ENCODE measurements around the gene MUC5B.

Gene MUC5B

DNA sequence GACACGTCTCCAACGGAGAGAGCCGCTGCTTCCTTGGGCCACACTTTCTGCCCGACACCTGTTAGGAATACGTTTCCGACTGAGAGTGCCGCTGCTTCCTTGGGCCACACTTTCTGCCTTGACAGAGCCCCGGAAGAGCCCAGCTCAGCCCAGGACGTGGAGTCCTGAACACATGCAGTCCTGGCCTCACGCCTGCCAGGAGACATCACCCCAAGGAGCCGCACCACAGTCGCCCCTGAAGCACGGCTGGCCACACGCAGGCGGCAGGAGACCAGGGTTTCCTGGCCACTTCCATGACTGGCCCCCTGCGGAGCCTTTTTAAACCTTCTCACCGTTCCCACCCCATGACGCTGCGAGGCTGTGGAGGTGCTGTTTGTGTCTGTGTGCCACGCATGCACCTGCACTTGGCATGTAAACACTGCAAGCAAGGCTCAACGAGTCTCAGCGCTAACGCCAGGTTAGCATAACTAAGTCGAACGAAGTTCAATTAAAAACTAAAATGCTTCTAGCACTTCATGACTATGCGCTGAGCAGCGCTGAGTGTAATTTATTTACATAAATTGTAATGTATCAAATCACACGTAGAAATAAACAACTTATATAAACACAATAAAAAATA lies 77.8 kb downstream of the MUC5B start:
- no peak for DNase-seq (ENCODE audit: low read depth)

DNA sequence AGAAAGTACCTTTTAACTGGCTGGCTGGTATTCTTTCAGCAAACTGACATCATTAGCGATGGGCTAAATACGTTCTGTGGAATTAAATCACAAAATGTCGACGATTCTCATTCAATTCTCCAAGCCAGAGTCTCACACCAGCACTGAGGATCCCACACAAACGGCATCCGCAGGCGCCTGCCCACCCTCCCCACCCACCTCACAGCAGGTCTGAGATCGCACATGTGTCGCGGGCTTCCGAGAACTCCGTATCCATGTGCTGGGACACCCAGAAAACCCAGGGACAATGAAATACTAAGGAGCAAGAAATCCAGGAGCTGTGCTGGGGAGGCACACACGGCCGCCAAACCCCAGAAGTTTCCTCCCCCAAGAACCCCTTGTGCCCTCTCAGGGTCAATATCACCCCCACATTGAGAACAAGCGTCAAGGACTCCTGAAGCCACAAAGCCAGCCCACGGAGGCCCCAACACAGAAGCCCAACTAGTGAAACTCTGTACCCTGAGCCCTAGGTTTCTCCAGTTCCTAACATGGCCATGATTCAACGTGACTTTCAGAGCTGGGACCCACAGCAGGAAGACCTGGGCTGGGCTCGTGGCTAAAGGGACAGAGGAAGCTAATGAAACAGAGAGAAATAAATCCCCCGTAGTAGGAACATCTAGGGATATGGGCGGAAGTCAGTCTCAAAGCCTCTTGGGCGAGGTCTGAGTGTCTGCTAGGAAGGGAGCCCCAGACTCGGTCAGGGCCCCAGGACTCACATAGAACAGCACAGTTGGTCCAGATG lies 78.5 kb downstream of the MUC5B start:
- no peak for DNase-seq (ENCODE audit: low read depth)

DNA sequence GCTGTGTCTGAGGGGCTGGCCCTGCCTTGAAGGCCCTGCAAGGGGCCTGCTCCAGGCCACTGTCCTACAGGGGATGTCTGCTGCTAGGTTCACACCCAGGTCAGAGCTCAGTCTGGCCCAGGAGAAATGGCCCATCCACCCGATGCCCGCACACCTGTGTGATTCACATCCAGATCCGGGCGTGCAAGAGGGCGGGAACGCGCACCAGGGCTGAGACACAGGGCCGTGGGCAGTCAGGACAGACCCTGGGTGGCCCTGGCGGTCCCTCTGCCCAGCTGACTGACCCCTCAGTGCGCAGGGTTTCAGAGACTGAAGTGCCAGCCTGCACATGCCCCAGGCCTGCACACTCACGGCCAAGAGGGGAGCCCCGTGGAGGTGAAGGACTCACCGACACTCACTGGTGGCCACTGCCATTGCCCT lies 79.2 kb downstream of the MUC5B start:
- DNase-seq (ENCODE audit: low read depth): no peak

DNA sequence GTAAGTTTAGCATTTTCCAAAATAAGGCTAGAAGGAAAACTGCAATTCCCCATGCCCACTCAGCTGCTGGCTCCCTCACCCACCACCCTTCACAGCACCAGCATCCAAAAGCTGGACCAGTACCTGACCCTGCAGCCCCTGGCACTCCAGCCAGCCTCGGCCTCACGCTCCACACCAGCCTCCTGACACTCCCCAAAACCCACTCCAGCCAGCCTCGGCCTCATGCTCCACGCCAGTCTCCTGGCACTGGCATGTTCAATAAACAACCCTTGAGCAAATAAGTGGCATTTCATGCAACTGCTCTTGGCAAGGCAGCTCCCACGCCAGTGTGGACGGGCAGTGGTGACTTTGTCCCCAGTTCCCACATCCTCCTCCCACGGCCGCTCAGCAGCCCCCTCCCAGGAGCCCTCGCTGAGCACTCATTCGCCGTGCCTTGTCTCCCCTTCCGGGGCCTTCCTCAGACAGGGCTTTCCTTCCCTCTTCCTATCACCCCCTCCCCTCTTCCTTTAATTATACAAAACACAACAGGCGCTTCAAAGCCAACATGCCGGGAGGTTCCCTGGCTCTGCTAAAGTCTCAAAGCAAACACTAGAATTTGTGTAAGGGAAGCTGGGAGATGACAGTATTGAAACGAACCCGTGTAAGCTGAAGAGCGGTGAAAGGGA lies 79.7 kb downstream of the MUC5B start:
- DNase-seq (ENCODE audit: low read depth): no peak

DNA sequence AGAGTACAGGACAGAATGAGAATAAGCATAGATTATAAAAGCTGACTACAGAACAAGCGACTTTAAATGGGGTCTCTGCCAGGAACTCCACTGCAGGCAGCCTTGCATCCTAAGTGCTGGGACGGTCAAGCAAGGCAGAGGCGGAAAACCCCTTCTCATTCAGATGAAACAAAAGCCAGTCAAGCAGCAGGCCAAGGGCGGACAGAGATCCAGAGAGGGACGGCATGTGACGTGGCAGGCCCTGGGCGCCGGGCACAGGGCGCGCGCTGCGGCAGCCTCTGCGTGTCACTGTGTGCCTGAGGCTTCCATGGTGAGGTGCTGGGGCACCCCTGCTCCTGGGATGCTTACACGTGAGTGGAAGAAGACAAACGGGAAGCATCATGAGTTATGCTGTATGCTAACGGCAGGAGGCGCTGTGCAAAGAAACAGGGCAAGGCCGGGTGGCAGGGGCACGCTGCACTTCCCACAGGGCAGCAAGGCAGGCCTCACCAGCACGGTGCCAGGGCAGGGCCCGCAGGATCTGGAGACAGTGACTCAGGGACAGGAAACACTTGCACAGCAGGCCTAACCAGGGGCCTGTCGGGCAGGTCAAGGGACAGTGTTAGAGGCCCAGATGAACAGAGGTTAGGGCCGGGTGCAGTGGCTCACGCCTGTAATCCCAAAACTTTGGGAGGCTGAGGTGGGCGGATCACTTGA lies 80.4 kb downstream of the MUC5B start:
- DNase-seq (ENCODE audit: low read depth): no peak

DNA sequence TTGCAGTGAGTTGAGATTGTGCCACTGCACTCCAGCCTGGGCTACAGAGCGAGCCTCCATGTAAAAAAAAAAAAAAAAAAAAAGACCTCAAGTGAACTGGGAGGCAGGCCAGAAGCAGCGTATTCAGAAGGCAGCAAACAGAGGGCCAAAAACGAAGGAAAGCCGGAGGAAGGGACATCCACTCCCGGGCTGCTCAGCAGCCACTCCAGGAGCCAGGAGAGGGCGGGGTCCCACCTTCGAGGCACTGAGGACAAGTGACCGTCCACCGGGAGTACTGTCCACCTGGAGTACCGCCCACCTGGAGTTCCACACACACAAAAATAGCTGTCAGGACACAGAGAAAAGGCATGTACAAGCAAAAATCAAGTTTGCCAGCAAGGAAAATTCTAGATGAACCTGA lies 81.1 kb downstream of the MUC5B start:
- no peak for DNase-seq (ENCODE audit: low read depth)

DNA sequence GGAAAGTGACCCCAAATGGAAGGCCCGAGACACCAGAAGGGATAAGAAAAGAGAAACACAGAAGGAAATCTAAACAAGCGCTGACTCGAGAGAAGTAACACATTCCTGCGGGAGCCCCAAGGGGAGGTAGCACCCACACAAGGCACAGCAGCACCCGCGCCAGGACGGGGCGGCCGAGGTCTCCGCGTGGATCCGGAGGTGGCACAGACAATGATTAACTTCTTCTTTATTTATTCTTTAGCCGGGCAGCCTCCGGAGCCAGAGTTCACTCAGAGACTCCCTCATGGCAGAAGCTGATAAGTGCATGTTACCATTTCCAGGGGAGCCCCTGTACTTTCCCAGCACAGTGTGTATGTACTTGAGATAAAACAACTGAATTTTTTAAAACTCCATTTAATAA lies 81.5 kb downstream of the MUC5B start:
- no peak for DNase-seq (ENCODE audit: low read depth)

DNA sequence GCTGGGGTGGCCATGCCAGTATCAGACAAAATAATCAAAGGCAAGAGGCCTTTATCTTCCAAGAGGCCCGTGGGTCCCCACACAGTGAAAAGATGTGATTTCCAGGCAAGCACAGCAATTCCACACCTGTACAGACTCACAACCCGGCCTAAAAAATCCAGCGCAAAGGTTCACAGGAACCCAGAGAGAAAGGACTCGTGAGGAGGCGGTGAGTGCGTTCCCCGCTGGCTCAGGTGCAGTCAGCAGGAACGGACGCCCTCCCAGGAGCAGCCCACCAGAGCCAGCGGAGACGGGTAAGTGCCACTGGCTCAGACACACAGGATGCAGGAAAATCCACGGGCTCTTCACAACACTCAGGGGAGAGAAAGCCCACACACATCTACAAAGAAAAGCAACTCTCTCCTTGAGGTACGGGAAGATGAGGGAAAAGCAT lies 82.2 kb downstream of the MUC5B start:
- no peak for DNase-seq (ENCODE audit: low read depth)

DNA sequence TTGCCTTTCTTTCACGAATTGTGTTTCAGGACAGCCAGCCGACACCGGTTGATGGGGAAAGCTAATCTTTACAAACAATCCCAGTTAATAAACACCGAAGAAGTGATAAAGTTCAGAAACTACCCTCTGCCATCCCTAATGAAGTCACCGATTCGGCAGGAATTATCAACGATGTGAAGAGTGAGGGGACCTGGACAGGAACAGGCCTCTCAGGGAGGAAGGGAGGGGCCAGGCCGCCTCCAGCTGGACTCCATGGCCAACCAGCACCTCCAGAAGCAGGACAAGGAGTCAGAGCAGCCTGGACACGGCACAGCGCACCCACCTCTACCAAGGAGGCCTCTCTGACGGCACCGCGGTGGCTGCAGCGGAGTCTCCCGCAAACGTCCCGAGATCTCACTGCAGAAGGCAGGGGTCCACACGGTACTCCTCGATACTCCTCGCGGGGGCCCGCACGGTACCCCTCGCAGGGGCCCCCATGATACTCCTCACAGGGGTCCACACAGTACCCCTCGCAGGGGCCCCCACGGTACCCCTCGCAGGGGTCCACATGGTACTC lies 82.7 kb downstream of the MUC5B start:
- DNase-seq (ENCODE audit: low read depth): no peak

DNA sequence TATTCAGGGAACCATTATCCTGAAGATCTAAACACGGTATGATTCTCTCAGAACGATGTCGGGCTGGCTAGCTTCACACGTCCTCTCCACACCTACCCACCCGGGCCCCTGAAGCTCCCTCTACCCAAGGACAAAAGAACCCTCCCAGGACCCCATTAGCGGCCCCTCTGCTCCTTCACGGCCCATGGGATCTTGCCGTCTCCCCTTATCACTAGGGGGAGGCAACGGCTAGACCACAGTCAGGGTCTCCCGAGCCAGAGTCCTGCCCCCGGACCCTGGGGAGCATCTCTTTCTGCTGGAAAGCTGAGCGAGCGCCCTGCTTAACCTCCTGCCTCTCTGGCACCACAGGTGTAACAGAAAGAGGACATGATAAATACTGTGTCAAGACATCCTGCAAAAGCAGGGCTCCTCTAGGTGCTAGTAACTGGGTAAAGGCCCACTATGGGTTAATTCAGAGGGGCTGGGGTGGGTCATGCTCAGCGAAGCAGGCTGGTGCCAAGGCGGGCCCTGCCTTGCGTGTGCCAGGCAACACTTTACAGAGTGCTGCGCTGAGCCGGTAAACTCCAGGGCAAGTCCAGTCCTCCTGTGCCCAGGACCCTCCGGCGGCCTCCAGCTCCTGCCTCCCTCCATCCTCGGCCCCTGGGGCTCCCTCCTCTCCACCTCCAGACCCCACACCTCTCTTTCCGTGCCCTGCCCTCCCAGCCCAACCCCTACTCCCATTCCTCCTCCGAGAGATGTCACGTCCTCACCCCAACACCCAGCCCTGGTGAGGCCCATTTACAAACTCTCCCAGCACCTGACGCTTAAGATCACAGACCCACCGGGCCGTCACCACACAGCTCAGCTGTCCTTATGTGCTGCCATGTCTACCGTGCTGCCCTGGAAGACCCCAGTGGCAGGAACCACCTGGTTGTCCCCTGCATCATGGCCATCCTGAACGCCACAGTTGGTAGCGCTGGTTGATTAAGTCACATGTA lies 83.6 kb downstream of the MUC5B start:
- DNase-seq (ENCODE audit: low read depth): no peak

DNA sequence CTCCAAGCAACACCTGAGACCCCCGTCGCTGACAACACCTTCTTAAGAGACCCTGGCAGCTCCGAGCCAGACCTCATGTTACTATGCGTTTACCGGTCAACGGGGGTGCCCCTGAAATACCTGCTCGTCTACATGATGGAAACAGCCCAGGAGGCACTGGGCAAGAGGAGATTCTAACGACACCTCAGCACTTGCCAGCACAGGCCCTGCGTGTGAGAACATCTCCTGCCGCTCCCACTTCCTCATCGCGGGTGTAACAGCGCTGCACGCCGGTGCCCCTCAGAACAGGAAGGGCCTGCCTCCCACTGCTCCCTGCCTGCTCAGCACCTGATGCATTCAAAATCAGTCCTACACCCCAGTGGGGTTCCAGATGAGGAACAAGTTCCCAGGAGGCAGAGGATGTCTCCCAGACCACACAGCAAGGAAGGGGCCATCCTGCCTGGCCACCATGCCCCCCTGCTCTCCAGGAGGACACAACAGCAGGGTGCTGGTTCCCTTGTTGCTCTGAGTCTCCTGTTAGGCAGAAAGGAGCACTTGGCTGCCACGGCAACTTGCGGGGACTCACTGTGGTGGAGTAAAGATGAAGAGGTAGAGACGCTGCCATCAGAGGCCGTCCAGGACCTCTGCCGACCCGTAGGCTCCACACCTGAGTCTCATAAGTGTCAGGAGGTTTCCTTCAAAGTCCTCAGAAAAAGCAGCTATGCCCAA lies 84.5 kb downstream of the MUC5B start:
- no peak for DNase-seq (ENCODE audit: low read depth)

DNA sequence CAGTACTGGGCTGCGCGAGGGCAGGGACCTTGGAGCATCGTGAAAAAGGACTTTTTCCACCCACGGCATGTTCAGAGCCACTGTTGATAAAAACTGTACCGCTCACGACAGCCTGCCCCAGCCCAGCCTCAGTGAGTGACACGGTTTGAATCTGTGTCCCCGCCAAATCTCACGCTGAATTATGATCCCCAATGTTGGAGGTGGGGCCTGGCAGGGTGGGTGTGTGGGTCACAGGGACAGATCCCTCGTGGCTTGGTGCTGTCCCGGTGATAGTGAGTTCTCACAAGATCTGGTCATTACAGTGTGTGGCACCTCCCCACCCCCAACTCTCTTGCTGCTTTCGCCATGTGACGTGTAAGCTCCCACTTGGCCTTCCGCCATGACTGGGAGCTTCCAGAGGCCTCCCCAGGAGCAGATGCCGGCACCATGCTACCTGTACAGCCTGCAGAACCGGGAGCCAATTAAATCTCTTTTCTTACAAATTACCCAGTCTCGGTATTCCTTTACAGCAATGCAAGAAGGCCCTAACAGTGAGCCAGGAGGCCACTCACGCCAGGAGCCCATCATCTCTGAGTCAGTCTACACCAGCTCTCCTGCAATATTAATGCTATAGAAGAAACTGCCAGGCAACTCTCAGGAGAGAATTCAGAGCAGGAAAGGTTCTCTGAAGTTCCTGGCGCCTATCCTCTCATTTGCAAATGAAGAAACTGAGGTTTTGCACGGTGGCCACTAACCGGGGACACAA lies 85.3 kb downstream of the MUC5B start:
- no peak for DNase-seq (ENCODE audit: low read depth)

DNA sequence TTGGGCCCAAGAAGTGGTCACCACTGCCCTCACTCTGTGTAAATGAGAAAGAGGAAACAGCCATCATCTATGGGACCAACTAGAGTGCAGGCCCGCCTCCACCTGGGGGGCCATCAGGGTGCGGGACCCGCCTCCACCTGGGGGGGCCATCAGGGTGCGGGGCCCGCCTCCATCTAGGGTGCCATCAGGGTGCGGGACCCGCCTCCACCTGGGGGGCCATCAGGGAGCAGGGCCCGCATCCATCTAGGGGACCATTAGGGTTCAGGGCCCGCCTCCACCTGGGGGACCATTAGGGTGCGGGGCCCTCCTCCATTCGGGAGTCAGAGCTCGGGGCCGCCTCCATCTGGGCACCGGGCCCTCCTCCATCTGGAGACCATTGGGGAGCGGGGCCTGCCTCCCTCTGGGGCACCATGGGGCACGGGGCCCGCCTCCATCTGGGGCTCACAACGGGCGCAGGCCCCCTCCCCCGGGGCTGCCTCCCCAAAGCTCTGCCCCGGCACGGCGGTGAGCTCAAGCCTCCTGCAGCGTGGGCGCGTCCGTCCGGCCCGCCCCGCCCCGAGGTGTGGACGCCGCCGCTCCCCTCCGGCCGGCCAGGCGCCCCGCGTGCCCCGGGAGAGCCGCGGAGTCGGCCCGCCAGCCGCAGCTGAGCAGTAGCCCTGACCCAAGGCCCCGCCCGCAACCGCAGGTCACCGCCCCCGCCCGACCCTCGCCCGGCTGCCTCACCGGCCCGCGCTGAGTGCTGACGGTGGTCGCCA lies 86.1 kb downstream of the MUC5B start:
- DNase-seq (ENCODE audit: low read depth): no peak

DNA sequence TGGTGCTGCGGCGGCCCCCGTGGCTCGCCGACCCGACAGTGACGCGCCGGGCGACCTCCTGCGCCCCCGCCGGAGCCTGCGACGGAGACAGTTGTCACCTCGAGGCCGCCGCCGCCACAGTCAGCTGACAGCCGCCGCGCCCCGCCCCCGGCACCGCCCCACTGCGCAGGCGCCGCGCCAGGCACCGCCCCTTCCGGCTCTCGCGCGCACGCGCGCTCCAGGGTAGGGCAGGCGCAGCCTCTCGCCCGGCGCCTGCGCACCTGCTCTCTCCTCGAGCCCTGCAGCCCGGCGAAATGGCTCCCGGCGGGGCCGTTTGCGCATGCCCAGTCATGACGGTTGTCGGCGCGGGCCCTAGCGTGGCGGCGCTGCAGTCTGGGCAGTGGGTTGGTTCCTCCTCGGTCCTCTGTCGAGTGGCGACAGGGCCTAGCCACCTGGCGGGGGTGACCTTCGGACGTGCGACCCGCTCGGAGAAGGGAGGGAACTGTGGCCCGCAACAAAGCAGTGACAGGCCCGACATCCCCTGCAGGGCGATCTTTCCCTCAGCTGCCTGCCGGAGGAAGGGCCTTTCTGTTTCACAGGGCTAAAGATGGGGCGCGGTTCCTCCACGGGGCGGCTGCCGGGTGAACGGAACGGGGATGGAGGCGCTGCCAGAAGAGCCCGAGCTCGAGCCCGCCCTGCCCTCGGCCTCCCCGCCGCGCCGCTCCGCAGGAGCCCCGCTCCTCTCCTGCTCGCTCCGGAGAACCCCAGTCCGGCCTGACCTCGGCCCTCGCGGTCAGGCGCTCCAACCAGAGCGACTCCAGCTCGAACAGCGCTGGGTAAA lies 86.8 kb downstream of the MUC5B start, which contains the start of gene TOLLIP:
Gene TOLLIP (minus strand): TSS at position 135 of the 820 bp plus-strand sequence. CDS start 134 bp downstream, at position 1.
- peak; percentile 98 for DNase-seq (ENCODE audit: low read depth)

DNA sequence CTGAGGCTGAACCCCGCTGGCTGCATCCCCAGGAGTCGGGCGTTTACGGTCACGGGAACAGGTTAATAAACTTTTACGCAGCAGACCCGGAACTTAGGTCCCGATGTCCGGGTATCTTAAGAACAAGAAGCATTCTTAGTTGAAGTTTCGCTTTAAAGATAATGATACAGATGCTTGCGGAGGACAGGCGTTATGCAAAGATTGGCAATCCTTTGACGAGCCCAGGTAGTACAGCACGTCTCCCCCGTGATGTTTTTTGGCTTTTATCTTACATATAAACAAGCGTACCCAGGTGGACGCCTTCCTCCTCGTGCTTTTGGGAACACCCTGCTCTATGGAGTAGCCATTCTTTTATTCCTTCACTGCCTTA lies 87.4 kb downstream of the MUC5B start:
- DNase-seq (ENCODE audit: low read depth): no peak

DNA sequence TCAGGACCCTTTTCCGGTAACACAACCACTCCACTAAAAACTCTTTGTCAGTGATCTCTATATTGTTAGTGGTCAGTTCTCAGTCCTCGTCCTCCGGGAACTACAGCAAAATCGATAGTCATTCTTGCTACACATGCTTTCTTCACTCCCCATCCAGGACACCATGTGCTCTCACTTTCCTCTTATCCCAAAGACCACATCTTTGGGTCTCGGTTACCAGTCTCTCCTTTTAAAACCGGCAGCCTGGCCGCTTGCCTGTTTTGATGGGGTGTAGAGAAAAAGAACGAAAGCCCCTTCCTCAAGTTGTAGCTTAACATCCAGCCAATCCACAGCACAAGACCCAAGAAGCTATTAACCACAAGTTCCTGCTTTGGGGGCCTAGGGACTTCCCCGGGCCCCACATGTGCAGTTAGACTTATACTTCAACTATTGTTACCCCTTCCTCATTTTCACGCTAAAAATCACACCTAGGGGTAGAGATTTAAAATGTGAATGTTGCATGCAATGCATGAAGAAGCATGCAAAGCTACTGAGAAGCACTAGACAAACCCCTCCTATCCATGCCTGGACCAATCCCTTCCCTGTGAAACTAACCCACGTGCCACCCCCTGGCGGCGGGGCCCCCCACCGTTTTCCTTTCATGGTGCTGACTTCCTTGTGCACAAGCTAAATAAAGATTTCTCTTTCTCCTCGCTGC lies 88.1 kb downstream of the MUC5B start:
- DNase-seq (ENCODE audit: low read depth): peak; percentile 37
